Activated CD4-positive, alpha-beta T cell treated with anti-CD3 and anti-CD28 coated beads, Interleukin-2, amount 10 ng/mL, durations not matched to agents 24 days and 14 days (primary cell): ENCODE measurements around the gene RORC. TPM values are rescaled to one million over a fixed set of nuclear protein-coding genes. Genes with fewer than 3 reads are reported as not detected.
"Not testable (repeated sequence)": the region's sequence is repeated elsewhere in the genome, so short reads cannot be mapped to it uniquely, and the experiment has no call there.

ENCODE experiments used
- DNase-seq: peaks from one replicate; pipeline ENCODE4 v3.0.0; 2022
- H3K27ac Mint-ChIP-seq: one replicate; pipeline ENCODE4 v1.8.0; 2022; ENCODE audit warnings: mild to moderate bottlenecking, mixed read lengths
- H3K27me3 Mint-ChIP-seq: one replicate; pipeline ENCODE4 v1.8.0; 2022; ENCODE audit warnings: mixed read lengths
- H3K36me3 Mint-ChIP-seq: one replicate; pipeline ENCODE4 v1.8.0; 2022; ENCODE audit warnings: low read depth, mild to moderate bottlenecking, mixed read lengths
- H3K4me1 Mint-ChIP-seq: one replicate; pipeline ENCODE4 v1.8.0; 2021; ENCODE audit warnings: mixed read lengths
- H3K4me3 Mint-ChIP-seq: one replicate; pipeline ENCODE4 v1.8.0; 2022; ENCODE audit warnings: mild to moderate bottlenecking, moderate library complexity, mixed read lengths
- H3K9me3 Mint-ChIP-seq: one replicate; pipeline ENCODE4 v1.8.0; 2021; ENCODE audit warnings: mixed read lengths
- intact Hi-C: fragments of 100-400 bp; cut with micrococcal nuclease; formaldehyde crosslinking; loops from one replicate; pipeline ENCODE4 v1.15.1; 2023
- total RNA-seq: library from RNA; stranded (reverse); gene quantifications from 2 replicates; pipeline ENCODE4 v1.2.3, GENCODE V29; 2022

RORC gene
- 1.0 and 1.3 TPM in 2 replicates for total RNA-seq

GRCh38 chr1:151831605-151832004, at the start of gene RORC:
TSS of gene RORC (minus strand) at chr1:151831802. CDS start at chr1:151831764, 38 bp downstream.
- H3K36me3 Mint-ChIP-seq = no peaks in the 10 kb centered on the region
- H3K27ac Mint-ChIP-seq = peak within 1 kb of the TSS; percentile 72
- H3K4me1 Mint-ChIP-seq = peaks cover 62% of the 10 kb centered on the region
- peak within 1 kb of the TSS; percentile 33 for H3K4me3 Mint-ChIP-seq
- no peaks in the 10 kb centered on the region for H3K9me3 Mint-ChIP-seq
- intact Hi-C loops = no loop called here
- DNase-seq = peak; percentile 54
- H3K27me3 Mint-ChIP-seq = no peaks in the 10 kb centered on the region

DNA sequence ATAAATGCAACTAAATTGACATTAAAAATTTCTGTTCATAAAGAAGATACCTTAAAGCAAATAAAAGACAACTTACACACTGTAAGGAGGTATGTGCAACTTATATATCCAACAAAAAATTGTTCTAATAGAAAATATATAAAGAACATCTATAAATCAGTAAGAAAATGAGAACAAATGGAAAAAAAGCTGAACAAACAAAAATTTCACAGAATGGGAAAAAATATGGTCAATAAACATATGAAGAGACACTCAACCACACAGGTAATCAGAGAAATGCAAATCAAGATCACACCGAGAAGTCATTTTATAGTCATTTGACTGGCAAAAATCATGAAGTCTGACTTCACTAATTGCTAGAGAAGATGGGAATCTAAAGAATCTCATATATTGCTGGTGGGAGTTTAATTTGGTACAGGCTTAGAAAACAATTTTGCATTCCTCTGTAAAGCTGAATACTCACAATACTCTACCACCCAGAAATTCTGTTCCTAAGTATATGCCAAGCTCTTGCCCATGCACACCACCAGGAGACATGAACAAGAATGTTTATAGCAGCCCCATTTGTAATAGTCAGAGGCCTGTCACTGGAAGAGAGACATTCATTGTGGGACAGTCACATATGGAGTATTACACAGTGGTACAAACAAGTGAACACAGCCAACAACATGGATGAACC, 44.0 kb upstream of the RORC start:
- DNase-seq = no peak
- Mint-ChIP-seq H3K27me3 (no peaks in the 10 kb centered on the region), H3K9me3 (no peaks in the 10 kb centered on the region), H3K27ac (no peak overlapping the region), H3K36me3 (peaks cover 37% of the 10 kb centered on the region), H3K4me3 (no peak overlapping the region), H3K4me1 (peaks cover 6% of the 10 kb centered on the region)
- intact Hi-C loops = no loop called here

DNA sequence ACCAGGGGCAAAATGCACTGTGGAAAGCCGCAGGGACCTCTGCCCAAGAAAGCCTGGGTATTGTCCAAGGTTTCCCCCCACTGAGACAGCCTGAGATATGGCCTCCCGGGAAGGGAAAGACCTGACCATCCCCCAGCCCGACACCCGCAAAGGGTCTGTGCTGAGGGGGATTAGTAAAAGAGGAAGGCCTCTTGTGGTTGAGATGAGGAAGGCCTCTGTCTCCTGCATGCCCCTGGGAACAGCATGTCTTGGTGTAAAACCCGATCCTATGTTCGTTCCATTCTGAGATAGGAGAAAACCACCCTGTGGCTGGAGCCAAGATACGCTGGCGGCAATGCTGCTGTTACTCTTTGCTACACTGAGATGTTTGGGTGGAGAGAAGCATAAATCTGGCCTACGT, 41.2 kb upstream of the RORC start:
- H3K27ac Mint-ChIP-seq, H3K4me3 Mint-ChIP-seq, DNase-seq, intact Hi-C loops, H3K4me1 Mint-ChIP-seq, H3K27me3 Mint-ChIP-seq, H3K9me3 Mint-ChIP-seq: not testable (repeated sequence)
- peaks cover 32% of the 10 kb centered on the region for H3K36me3 Mint-ChIP-seq

DNA sequence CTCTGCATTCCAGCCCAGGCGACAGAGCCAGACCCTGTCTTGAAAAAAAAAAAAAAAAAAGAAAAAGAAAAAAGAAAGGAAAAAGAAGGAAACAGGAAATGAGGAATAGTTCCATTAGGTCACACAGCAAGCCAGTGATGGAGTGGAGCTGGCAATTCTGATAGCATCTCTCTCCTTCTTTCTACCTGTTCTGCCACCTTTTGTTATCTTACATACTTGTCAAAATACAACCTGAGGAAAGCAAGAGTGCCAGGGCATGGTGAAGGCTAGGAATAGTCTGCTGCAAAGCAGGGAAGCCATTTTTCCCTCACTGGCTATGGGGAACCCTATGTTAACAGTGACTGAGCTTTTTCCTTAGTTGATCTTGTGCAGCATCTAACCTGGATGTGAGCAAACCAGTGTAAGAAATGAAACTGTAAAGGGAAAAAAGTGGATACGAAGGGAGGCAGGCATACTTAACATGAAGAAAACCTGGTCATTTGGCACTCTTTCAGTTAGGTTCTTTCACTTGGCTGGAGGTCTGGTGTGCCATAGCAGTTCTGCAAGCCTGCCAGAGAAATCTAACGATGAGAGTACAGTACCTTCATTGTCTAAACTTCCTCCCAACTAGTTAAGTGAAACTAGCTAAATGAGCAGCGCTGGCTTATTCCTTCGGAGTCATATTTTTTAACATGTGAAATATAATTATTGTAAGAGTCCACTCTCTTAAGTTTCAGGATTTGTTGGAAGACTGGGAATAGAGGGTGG, 39.9 kb upstream of the RORC start:
- H3K36me3 Mint-ChIP-seq = peaks cover 26% of the 10 kb centered on the region
- intact Hi-C loops = no loop called here

DNA sequence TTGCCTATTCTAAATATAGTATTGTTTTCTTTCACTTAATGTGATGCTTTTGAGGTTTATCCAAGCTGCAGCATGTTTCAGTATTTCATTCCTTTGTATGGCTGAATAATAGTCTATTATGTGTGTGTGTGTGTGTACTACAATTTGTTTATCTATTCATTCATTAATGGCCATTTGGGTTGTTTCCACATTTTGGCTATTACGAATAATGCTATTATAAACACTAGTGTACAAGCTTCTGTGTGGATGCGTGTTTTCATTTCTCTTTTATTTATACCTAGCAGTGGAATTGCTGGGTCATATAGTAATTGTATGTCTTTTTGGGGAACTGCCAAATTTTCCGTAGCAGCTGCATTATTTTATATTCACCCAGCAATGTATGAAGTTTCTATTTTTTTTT, 36.9 kb upstream of the RORC start:
- Mint-ChIP-seq H3K4me1 (peaks cover 2% of the 10 kb centered on the region), H3K36me3 (peaks cover 11% of the 10 kb centered on the region), H3K27me3 (peaks cover 4% of the 10 kb centered on the region), H3K4me3 (no peak overlapping the region), H3K27ac (no peak overlapping the region), H3K9me3 (no peaks in the 10 kb centered on the region)
- intact Hi-C loops = no loop called here
- DNase-seq = no peak

More for the DNA sequence above, 39.9 kb upstream of the RORC start:
- no peak for DNase-seq
- Mint-ChIP-seq H3K27ac (no peak overlapping the region), H3K9me3 (no peaks in the 10 kb centered on the region), H3K27me3 (no peaks in the 10 kb centered on the region), H3K4me1 (peaks cover 8% of the 10 kb centered on the region), H3K4me3 (no peak overlapping the region)

GRCh38 chr1:151867765-151868411, 36.3 kb upstream of the RORC start:
- H3K36me3 Mint-ChIP-seq = peaks cover 6% of the 10 kb centered on the region
- no peaks in the 10 kb centered on the region for H3K9me3 Mint-ChIP-seq
- H3K4me3 Mint-ChIP-seq = no peak overlapping the region
- peaks cover 4% of the 10 kb centered on the region for H3K27me3 Mint-ChIP-seq
- peaks cover 2% of the 10 kb centered on the region for H3K4me1 Mint-ChIP-seq
- H3K27ac Mint-ChIP-seq = no peak overlapping the region
- intact Hi-C loops = no loop called here
- no peak for DNase-seq

- no peak overlapping the region for H3K4me3 Mint-ChIP-seq
- H3K4me1 Mint-ChIP-seq = peaks cover 2% of the 10 kb centered on the region
- intact Hi-C loops = no loop called here
- H3K27me3 Mint-ChIP-seq = peaks cover 4% of the 10 kb centered on the region
- H3K27ac Mint-ChIP-seq = no peak overlapping the region
- no peak for DNase-seq
- peaks cover 5% of the 10 kb centered on the region for H3K36me3 Mint-ChIP-seq
- H3K9me3 Mint-ChIP-seq = no peaks in the 10 kb centered on the region
These were observed 35.7 kb upstream of the RORC start for GRCh38 chr1:151867321-151867720.

DNA sequence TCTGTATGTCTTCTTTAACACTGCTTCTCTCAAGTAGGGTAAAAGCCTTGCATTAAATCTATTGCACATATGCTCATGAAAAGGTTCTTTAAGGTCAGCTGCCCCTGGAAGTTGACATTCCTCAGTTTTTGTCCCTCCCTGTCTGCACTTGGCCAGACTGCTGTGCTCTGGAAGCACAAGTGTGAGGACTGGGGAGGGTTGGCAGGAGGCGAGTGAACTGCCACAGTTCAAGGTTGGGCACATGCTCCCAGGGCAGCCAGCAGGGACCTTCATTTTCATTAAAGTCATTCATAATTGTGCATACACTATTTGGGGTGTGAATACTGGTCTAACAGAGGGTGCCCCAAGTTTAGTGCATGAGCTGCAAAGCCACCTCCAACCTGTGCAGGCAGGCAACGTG, 32.8 kb upstream of the RORC start:
- intact Hi-C loops = no loop called here
- H3K27me3 Mint-ChIP-seq = peaks cover 7% of the 10 kb centered on the region

DNA sequence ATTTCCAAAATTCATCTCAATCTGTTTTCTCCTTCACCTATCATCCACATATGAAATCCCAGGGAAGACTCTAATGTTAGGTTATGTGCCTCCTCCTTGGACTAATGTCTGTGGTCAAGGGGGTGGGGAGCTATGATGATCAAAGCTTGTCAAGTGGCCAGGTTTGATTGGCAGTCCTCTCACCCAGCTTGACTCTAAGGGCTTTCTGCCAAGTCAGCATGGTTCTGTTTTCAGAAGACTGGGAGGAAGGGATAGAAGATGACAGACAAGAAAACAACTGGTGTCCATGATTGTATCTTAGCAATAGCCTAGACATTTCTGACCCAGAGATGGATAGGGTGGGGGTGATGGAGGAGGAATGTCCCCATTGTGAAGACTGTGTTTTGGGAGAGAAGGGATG, 31.0 kb upstream of the RORC start:
- no peak overlapping the region for H3K27ac Mint-ChIP-seq
- peaks cover 7% of the 10 kb centered on the region for H3K27me3 Mint-ChIP-seq
- no peaks in the 10 kb centered on the region for H3K9me3 Mint-ChIP-seq
- intact Hi-C loops = no loop called here
- no peaks in the 10 kb centered on the region for H3K4me1 Mint-ChIP-seq
- no peak for DNase-seq
- no peaks in the 10 kb centered on the region for H3K36me3 Mint-ChIP-seq
- no peak overlapping the region for H3K4me3 Mint-ChIP-seq

More for the DNA sequence above, 32.8 kb upstream of the RORC start:
- H3K9me3 Mint-ChIP-seq = no peaks in the 10 kb centered on the region
- DNase-seq = no peak
- no peak overlapping the region for H3K4me3 Mint-ChIP-seq
- no peak overlapping the region for H3K27ac Mint-ChIP-seq
- peaks cover 2% of the 10 kb centered on the region for H3K4me1 Mint-ChIP-seq
- no peaks in the 10 kb centered on the region for H3K36me3 Mint-ChIP-seq

DNA sequence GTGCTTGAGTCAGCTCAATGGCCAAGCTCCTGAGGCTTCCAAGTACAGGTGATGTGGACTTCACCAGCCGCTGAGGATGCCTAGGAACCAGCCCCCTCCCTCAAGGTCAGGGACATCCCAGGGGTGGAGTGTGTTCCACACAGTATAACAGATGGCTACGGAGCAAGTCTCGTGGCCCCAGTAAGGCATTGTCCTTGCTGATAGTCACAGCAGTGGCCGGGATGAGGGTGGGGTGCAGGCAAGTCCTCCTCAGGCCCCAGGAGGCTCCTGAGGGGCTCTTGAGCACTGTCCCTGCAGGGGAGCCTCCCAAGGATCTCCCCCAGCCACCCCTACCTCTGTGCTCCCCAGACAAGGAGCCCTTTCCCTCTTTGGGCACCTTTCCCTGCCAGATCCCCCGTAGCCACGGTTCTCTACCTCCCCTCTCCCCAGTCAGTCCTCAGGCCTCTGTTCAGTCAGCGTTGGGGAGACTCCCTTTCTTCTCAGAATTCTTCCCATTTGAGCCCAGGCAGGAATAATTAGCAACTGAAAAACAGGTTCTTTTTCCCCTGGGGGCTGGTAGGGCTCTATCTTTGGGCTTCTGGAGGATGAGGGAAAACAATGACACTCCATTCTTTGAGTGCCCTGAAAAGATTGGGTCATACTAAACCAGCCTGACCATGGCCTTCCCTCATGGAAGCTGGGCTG, 29.0 kb upstream of the RORC start:
- H3K4me1 Mint-ChIP-seq = no peaks in the 10 kb centered on the region
- H3K36me3 Mint-ChIP-seq = no peaks in the 10 kb centered on the region
- H3K27ac Mint-ChIP-seq = no peak overlapping the region
- no peak for DNase-seq
- H3K4me3 Mint-ChIP-seq = no peak overlapping the region
- intact Hi-C loops = no loop called here
- H3K27me3 Mint-ChIP-seq = peaks cover 6% of the 10 kb centered on the region
- no peaks in the 10 kb centered on the region for H3K9me3 Mint-ChIP-seq

GRCh38 chr1:151859891-151860293, 28.3 kb upstream of the RORC start:
- H3K4me3 Mint-ChIP-seq = no peak overlapping the region
- intact Hi-C loops = no loop called here
- no peaks in the 10 kb centered on the region for H3K36me3 Mint-ChIP-seq
- H3K9me3 Mint-ChIP-seq = no peaks in the 10 kb centered on the region
- DNase-seq = no peak
- peaks cover 4% of the 10 kb centered on the region for H3K27me3 Mint-ChIP-seq
- no peaks in the 10 kb centered on the region for H3K4me1 Mint-ChIP-seq
- H3K27ac Mint-ChIP-seq = no peak overlapping the region

GRCh38 chr1:151858886-151859665, 27.5 kb upstream of the RORC start:
- Mint-ChIP-seq H3K4me1 (no peaks in the 10 kb centered on the region), H3K9me3 (no peaks in the 10 kb centered on the region), H3K4me3 (no peak overlapping the region), H3K27ac (no peak overlapping the region), H3K27me3 (peaks cover 4% of the 10 kb centered on the region), H3K36me3 (no peaks in the 10 kb centered on the region)
- DNase-seq = no peak
- intact Hi-C loops = no loop called here

GRCh38 chr1:151858030-151858746, 26.6 kb upstream of the RORC start:
- no peaks in the 10 kb centered on the region for H3K36me3 Mint-ChIP-seq
- no peak overlapping the region for H3K27ac Mint-ChIP-seq
- H3K9me3 Mint-ChIP-seq = no peaks in the 10 kb centered on the region
- H3K27me3 Mint-ChIP-seq = peaks cover 4% of the 10 kb centered on the region
- intact Hi-C loops = no loop called here
- H3K4me1 Mint-ChIP-seq = no peaks in the 10 kb centered on the region
- no peak for DNase-seq
- no peak overlapping the region for H3K4me3 Mint-ChIP-seq
